ENCODE data around the gene CUX1.
"Not testable (repeated sequence)": the region's sequence is repeated elsewhere in the genome, so short reads cannot be mapped to it uniquely, and the experiment has no call there.

Gene CUX1

DNA sequence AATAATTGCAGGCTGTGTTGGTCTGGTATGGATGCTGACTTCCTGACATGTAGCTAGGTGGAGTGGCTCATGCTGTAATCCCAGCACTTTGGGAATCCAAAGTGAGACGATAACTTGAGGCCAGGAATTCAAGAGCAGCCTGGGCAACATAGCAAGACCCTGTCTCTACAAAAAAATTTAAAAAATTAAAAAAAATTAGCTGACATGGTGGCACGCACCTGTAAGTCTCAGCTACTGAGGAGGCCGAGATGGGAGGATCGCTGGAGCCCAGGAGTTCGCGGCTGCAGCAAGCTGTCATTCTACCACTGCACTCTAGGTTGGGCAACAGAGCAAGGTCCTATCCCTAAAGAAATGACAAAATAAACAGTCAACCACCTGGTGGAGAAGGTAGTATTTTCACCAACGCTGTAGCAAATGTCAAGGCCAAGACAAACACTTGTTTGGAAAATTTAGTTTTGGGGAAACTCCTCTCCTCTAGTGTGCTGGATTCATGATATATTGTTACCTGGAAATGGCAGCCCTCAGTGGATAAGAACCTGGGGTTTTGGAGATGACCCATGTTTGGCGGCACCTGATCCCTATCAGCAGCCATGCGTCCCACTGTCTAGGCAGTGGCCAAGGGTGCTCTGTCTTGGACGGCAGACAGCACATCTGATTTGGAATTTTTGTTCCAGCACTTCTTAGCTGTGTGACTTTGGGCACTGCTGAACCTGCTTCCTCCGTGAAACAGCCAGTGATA lies 29.5 kb downstream of the CUX1 start:
- Mint-ChIP-seq H3K9me3 (no peaks in the 10 kb centered on the region), H3K4me3 (no peak overlapping the region), H3K27ac (no peak overlapping the region), H3K36me3 (ENCODE audit: low read depth) (peaks cover 15% of the 10 kb centered on the region), H3K4me1 (ENCODE audit: low read depth) (peaks cover 10% of the 10 kb centered on the region), H3K27me3 (no peaks in the 10 kb centered on the region)
- no peak for DNase-seq

DNA sequence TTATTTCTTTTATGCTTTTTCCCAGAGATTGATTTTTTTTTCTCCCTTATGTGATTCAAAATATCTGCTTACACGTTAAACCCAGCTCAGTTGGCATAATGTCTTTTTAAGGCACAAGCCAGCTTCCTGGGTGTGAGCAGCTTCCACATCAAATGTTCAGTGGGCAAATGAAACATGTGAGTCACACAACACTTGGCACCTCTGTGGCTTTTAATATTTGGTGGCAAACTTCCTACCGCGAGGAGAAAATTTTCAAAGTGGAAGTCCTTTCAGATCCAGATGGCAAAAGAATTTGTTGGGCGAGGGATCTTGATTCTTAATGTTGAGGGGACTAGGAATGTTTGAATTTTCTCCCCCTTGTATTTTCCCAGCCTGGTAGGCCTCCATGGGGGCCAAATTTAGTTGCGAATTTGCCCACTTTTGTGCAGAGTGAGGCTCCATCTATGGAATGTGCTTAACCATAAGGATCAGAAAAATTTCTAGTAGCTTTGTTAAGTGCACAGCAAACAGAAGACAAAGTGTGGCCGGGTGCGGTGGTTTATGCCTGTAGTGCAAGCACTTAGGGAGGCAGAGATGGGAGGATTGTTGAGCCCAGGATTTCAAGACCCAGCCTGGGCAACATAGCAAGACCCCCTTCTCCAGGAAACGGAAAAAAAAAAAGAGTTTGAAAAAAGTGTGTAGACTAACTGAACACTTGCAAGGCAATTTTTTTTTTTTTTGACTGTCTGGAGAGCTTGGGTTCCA lies 31.0 kb downstream of the CUX1 start:
- no peak overlapping the region for H3K27ac Mint-ChIP-seq
- no peak for DNase-seq
- H3K9me3 Mint-ChIP-seq, result no peaks in the 10 kb centered on the region
- peaks cover 15% of the 10 kb centered on the region for H3K36me3 Mint-ChIP-seq (ENCODE audit: low read depth)
- H3K4me1 Mint-ChIP-seq (ENCODE audit: low read depth), result peaks cover 13% of the 10 kb centered on the region
- H3K4me3 Mint-ChIP-seq, result no peak overlapping the region
- no peaks in the 10 kb centered on the region for H3K27me3 Mint-ChIP-seq

DNA sequence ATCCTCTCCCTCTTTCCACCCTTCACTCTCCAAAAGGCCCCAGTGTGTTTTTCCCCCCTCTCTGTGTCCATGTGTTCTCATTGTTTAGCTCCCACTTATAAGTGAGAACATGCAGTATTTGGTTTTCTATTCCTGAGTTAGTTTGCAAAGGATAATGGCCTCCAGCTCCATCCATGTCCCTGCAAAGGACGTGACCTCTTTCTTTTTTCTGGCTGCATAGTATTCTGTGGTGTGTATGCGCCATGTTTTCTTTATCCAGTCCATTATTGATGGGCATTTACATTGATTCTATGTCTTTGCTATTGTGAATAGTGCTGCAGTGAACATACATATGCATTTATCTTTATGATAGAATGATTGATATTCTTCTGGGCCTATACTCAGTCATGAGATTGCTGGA lies 31.9 kb downstream of the CUX1 start:
- not testable (repeated sequence) for H3K27me3 Mint-ChIP-seq

DNA sequence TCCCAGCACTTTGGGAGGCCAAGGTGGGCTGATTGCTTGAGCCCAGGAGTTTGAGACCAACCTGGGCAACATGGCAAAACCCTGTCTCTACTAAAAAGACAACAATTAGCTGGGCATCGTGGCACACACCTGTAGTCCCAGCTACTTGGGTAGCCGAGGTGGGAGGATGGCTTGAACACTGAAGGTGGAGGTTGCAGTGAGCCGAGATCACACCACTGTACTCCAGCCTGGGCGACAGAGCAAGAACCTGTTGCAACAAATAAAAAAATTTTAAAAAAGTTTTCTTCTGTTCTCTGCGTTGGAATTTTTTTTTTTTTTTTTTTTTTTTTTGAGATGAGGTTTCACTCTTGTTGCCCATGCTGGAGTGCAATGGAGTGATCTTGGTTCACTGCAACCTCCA lies 34.9 kb downstream of the CUX1 start:
- H3K27me3 Mint-ChIP-seq; H3K4me3 Mint-ChIP-seq; H3K36me3 Mint-ChIP-seq (ENCODE audit: low read depth); DNase-seq; H3K9me3 Mint-ChIP-seq; H3K27ac Mint-ChIP-seq: not testable (repeated sequence)
- H3K4me1 Mint-ChIP-seq (ENCODE audit: low read depth), result peaks cover 41% of the 10 kb centered on the region

More for the DNA sequence above, 31.9 kb downstream of the CUX1 start:
- not testable (repeated sequence) for H3K27ac Mint-ChIP-seq, H3K4me3 Mint-ChIP-seq, DNase-seq, H3K9me3 Mint-ChIP-seq
- peaks cover 15% of the 10 kb centered on the region for H3K36me3 Mint-ChIP-seq (ENCODE audit: low read depth)
- peaks cover 18% of the 10 kb centered on the region for H3K4me1 Mint-ChIP-seq (ENCODE audit: low read depth)

DNA sequence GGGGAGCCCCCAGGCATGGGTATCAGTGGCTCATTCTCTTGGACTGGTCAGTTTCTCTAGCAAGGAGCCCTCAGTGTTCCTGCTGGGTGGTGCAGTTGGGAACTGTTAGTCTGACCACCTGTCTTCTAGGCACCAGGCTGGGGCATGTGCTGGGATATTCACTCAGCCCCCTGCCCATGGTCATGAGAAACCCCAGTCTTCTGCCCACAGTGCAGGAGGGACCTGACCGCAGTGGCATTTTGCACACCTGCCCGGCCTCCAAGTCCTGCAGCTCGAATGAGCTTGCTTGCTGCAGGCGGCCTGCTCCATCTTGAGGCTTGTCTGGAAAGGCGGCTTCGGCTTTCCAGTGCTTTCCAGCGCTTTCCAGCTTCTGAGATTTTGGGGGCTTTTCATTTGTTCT lies 36.3 kb downstream of the CUX1 start:
- H3K4me1 Mint-ChIP-seq (ENCODE audit: low read depth), result peaks cover 42% of the 10 kb centered on the region
- H3K36me3 Mint-ChIP-seq (ENCODE audit: low read depth), result peaks cover 3% of the 10 kb centered on the region
- no peak overlapping the region for H3K4me3 Mint-ChIP-seq
- no peaks in the 10 kb centered on the region for H3K27me3 Mint-ChIP-seq
- no peak for DNase-seq
- H3K9me3 Mint-ChIP-seq, result no peaks in the 10 kb centered on the region
- no peak overlapping the region for H3K27ac Mint-ChIP-seq

DNA sequence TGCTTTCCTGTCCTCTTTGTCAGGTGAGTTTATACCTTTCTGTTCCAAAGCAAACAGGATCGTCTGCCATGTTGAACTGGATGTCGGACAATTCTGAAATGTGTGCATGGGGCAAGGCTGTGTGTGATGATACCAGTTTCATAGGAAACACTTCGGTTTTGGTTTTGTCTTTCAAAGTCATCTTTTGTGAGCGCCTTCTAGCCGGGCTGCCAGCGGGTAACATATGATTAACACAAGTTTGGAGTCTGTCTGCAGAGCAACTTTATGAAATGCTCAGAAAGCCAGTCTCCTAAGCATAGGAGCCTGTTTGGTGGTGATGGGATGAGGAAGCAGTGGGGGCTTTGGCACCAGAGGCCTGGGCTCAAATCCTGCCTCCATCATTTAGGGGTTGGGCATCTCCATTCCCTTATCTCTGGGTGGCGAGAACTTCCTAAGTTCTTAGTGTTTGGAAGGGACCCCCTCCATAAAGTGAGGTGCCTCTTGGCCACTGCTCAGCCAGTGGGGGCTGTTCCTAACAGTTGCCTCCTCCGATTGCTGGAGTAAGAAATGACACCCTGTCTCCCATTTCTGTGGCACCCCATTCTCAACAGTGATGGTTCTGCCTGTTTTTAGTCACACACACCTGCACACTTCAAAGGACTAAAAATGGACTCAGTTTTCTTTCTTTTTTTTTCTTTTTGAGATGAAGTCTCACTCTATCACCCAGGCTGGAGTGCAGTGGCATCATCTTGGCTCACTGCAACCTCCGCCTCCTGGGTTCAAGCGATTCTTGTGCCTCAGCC lies 36.8 kb downstream of the CUX1 start:
- H3K4me3 Mint-ChIP-seq, result no peak overlapping the region
- H3K9me3 Mint-ChIP-seq, result no peaks in the 10 kb centered on the region
- peaks cover 1% of the 10 kb centered on the region for H3K36me3 Mint-ChIP-seq (ENCODE audit: low read depth)
- no peak overlapping the region for H3K27ac Mint-ChIP-seq
- H3K27me3 Mint-ChIP-seq, result no peaks in the 10 kb centered on the region
- peaks cover 42% of the 10 kb centered on the region for H3K4me1 Mint-ChIP-seq (ENCODE audit: low read depth)
- no peak for DNase-seq

DNA sequence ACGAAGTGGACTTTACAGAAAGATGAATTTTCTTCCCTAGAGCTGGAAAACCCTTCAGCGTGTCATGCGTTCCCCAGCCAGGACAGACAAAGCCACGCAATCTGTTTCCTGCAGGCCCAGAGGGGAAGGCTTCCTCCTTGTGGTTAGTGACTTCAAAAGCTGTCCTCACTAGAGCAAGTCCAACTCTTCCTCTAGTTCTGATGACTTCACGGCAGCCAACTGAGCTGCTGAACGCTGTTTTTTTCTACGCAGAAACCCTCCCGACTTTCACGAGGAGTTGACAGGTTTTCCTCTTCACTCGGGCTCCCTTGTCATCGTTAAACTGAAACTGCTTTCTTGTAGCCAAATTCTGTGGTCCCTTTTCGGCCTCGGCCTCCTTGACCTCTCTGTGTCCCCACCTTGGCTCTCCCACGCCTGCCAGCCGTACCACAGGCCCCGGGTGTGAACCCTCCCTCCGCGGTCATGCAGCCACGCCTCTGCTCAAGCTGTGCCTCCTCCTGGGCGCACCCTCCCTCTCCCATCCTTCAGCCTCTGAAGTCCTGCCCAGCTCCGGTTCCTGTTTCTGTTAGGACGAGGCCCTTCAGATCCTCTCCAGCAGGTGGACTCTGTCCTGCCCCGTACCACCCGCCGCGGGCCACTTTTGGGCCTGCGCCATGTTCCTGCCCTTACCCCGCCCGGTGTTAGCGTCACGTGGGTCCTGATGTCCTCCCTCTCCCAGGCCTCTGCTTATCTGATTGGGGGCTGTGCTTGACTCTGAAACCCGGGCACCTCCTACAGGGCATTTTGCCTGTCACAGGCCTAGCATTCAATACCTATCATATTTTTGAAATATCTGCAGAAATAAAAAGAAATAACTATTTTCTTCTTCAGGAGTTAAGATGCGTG lies 39.3 kb downstream of the CUX1 start:
- H3K4me3 Mint-ChIP-seq, result peak overlapping the region; percentile 83
- H3K4me1 Mint-ChIP-seq (ENCODE audit: low read depth), result peaks cover 46% of the 10 kb centered on the region
- peak; percentile 83 for DNase-seq
- peak overlapping the region; percentile 97 for H3K27ac Mint-ChIP-seq
- no peaks in the 10 kb centered on the region for H3K36me3 Mint-ChIP-seq (ENCODE audit: low read depth)
- no peaks in the 10 kb centered on the region for H3K9me3 Mint-ChIP-seq
- H3K27me3 Mint-ChIP-seq, result no peaks in the 10 kb centered on the region

DNA sequence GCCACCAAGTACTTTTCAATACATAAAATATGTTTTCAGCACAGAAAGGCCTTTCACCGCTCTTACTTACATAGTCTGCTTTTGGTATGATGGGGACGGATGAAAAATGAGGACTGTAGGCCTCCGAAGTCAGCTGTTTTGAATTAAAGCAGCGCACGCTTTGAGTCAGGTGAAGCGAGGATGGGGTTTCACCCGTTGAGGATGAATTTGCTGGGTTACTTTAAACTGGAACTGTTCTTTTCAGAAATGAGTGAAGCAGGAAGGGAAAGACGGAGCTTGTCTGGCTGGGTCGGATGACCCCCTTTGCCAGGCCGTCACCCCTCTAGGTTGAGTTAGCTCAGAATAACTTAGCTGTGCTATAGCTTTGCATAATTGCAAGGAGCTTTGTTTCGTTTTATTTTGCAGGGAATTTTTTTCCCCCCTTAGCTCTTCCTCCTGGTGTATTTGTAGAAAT lies 40.0 kb downstream of the CUX1 start:
- no peaks in the 10 kb centered on the region for H3K9me3 Mint-ChIP-seq
- H3K36me3 Mint-ChIP-seq (ENCODE audit: low read depth), result no peaks in the 10 kb centered on the region
- peaks cover 44% of the 10 kb centered on the region for H3K4me1 Mint-ChIP-seq (ENCODE audit: low read depth)
- H3K4me3 Mint-ChIP-seq, result peak overlapping the region; percentile 83
- H3K27me3 Mint-ChIP-seq, result no peaks in the 10 kb centered on the region
- no peak for DNase-seq
- peak overlapping the region; percentile 97 for H3K27ac Mint-ChIP-seq

DNA sequence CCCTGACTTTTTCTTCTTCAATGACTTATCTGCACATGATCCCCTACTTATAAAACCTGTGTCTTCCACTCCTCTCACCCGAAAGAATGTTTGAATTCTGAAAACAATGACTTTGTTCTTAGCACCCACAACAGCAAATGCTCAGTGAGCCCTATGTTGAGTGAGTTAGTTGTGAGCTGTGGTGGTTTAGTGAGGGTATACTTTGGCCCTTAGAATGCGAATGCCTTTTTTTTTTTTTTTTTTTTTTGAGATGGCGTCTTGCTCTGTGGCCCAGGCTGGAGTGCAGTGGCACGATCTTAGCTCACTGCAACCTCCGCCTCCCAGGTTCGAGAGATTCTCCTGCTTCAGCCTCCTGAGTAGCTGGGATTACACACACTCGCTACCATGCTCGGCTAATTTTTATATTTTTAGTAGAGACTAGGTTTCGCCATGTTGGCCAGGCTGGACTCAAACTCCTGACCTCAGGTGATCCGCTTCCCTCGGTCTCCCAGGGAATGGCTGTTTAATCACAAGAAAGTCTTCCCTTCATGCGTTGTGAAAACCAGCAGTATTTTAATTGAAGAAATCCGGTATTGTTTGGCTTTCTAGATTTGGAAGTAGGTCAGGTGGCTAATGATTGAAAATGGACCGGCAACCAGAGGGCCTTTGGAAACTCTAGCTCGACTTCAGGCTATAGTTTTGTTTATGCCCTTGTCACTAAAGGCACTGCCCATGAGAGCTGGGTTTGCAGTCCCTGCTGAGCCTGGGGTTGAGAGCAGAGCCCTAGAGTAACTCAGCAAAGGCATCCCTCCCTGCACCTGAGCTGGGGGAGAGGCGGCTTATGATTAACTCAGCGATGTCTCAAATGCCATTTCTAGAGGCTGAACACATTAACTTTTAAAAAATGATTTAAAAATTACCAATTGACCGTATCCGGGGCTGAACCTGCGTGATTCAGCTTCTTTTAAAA lies 41.3 kb downstream of the CUX1 start:
- Mint-ChIP-seq H3K4me3 (no peak overlapping the region), H3K27ac (no peak overlapping the region), H3K9me3 (no peaks in the 10 kb centered on the region), H3K36me3 (ENCODE audit: low read depth) (no peaks in the 10 kb centered on the region), H3K4me1 (ENCODE audit: low read depth) (peaks cover 41% of the 10 kb centered on the region), H3K27me3 (no peaks in the 10 kb centered on the region)
- no peak for DNase-seq

DNA sequence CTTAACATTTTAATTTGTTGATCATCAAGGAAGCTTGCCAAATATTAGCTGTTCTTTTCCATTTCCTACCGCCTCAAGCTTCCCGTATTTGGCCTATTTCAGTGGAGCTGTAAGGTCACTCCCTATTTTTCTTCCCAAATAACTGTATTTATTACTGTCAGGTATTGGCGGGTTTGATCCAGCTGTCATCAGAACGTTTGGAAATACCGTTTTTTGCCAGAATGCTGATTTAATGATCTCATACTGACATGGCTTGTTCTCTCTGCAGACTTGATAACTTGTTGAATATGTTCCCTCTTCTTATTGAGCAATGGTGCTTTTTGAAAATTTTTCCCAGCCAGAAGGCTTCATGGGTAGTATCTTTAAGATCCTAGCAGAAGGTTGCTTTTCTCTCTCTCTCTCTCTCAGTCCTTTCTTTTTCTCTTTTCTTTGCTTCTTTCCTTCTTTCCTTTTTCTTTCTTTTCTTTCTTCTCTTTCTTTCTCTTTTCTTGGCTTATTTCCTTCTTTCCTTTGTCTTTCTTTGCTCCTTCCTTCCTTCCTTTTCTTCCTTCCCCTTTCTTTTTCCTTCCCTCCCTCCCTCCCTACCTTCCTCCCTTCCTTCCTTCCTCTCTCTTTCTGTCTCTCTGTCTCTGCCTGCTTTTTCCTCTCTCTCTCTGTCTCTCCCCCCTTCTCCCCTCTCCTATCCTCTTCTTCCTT lies 42.1 kb downstream of the CUX1 start:
- no peaks in the 10 kb centered on the region for H3K27me3 Mint-ChIP-seq
- no peak overlapping the region for H3K27ac Mint-ChIP-seq
- H3K4me3 Mint-ChIP-seq, result no peak overlapping the region
- H3K9me3 Mint-ChIP-seq, result no peaks in the 10 kb centered on the region
- DNase-seq, result no peak
- peaks cover 33% of the 10 kb centered on the region for H3K4me1 Mint-ChIP-seq (ENCODE audit: low read depth)
- no peaks in the 10 kb centered on the region for H3K36me3 Mint-ChIP-seq (ENCODE audit: low read depth)

DNA sequence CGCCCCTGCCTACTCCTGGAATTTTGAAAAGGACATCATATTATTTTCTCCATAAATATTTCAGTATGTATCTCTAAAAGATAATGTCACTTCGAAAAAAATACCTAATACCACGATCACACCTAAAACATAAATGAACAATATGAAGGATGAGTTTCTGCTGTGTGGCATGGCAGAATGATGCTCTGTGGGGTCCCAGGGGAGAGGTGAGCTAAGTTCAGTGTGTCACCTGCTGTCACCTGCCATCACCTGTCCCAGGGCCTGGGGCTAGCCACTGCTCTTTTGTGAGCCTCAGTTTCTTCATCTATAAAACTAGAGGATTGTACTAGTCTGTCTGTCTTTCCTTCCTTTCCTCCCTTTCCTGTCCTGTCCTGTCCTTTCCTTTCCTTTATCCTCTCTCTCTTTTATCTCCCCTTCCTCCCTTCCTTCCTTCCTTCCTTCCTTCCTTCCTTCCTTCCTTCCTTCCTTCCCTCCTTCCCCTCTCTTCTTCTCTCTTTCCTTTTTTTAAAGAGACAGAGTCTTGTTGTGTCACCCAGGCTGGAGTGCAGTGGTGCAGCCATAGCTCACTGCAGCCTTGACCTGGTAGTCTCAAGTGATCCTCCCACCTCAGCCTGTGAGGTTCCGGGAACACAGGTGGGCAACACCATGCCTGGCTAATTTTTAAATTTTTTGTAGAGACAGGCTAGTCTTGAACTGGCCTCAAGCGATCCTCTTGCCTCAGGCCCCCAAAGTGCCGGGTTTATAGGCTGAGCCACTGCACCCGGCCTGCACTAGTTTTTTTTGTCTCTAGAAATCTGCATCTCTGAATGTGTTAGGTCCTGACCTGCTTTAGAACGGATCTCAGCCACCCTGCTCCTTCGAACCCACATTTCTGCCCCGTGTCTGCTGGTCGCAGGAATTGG lies 43.1 kb downstream of the CUX1 start:
- Mint-ChIP-seq H3K4me3 (no peak overlapping the region), H3K36me3 (ENCODE audit: low read depth) (peaks cover under 1% of the 10 kb centered on the region), H3K4me1 (ENCODE audit: low read depth) (peaks cover 31% of the 10 kb centered on the region), H3K27me3 (no peaks in the 10 kb centered on the region), H3K27ac (no peak overlapping the region), H3K9me3 (no peaks in the 10 kb centered on the region)
- DNase-seq, result no peak

DNA sequence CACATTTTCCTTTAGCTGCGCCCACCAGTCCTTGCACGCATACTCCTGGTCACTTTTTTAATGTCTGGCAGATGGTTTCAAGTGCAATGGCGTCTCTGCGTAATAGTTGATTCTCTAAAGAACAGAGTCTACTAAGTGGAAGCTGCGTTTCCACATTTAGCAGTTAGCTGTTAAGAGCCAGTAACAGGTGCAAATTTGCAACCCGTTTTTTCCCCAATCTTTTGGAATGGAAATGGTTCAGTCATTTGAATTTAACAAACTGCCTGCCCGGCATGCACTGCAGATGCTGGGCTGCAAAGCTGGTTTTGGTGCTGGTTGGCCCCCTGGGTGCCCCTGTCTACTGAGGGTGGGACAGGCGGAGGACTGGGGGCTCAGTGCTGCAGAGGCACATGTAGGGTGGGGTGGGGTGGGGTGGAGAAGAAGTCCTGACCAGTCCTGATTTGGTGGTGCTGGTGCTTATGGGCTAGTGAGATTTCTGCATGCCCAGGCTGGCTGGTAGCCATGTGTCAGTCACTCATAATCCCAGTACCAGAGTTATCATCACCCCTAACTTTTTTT lies 43.9 kb downstream of the CUX1 start:
- H3K9me3 Mint-ChIP-seq, result no peaks in the 10 kb centered on the region
- no peaks in the 10 kb centered on the region for H3K27me3 Mint-ChIP-seq
- no peak for DNase-seq
- H3K36me3 Mint-ChIP-seq (ENCODE audit: low read depth), result peaks cover 3% of the 10 kb centered on the region
- H3K27ac Mint-ChIP-seq, result no peak overlapping the region
- H3K4me3 Mint-ChIP-seq, result no peak overlapping the region
- H3K4me1 Mint-ChIP-seq (ENCODE audit: low read depth), result peaks cover 29% of the 10 kb centered on the region
